Activated CD8-positive, alpha-beta T cell treated with anti-CD3 and anti-CD28 coated beads, Interleukin-2, amount 10 ng/mL, durations not matched to agents 7 days and 5 days (primary cell): ENCODE results near the gene ZIC5. TPM values are rescaled to one million over a fixed set of nuclear protein-coding genes. Genes with fewer than 3 reads are reported as not detected.
"Not testable (repeated sequence)": the region's sequence is repeated elsewhere in the genome, so short reads cannot be mapped to it uniquely, and the experiment has no call there.

Source experiments
- ATAC-seq: fragments of 150-1000 bp; cut with Tn5 transposase; one replicate; pipeline ENCODE4 v1.10.0; 2021; ENCODE audit warnings: moderate library complexity
- CTCF ChIA-PET: fragments of 350-600 bp; sonication (Branson Sonifier 250); formaldehyde crosslinking; loops from one replicate; lab custom pipeline; 2021; ENCODE audit warnings: antibody characterized with exemption; lab: Charles Lee
- POLR2A ChIA-PET: fragments of 350-600 bp; sonication (Branson Sonifier 250); formaldehyde crosslinking; loops from one replicate; lab custom pipeline; 2021; ENCODE audit warnings: antibody characterized with exemption; lab: Charles Lee
- DNase-seq: peaks from one replicate; pipeline ENCODE4 v3.0.0-alpha.2; 2020
- H3K27ac Mint-ChIP-seq: one replicate; pipeline ENCODE4 v1.8.0; 2021; ENCODE audit warnings: mild to moderate bottlenecking, mixed read lengths
- H3K27me3 Mint-ChIP-seq: one replicate; pipeline ENCODE4 v1.8.0; 2021; ENCODE audit warnings: low read depth, mixed read lengths
- H3K36me3 Mint-ChIP-seq: one replicate; pipeline ENCODE4 v1.8.0; 2021; ENCODE audit warnings: low read depth, mixed read lengths
- H3K4me1 Mint-ChIP-seq: one replicate; pipeline ENCODE4 v1.8.0; 2021; ENCODE audit warnings: low read depth, mixed read lengths
- H3K4me3 Mint-ChIP-seq: one replicate; pipeline ENCODE4 v1.8.0; 2021; ENCODE audit warnings: mild to moderate bottlenecking, mixed read lengths
- H3K9me3 Mint-ChIP-seq: one replicate; pipeline ENCODE4 v1.8.0; 2022; ENCODE audit warnings: mixed read lengths; ENCODE audit not compliant: insufficient read depth
- total RNA-seq, 2 experiments: library from RNA; stranded (reverse); gene quantifications; one replicate each; pipeline ENCODE4 v1.2.3, GENCODE V29; 2021

Gene ZIC5
- total RNA-seq, 2 experiments from 2014 or later: not detected

- H3K4me1 Mint-ChIP-seq: peaks cover 12% of the 10 kb centered on the region
- CTCF ChIA-PET: no interaction called here
Measured at GRCh38 chr13:99960663-99961311, 10.8 kb downstream of the ZIC5 start.

GRCh38 chr13:99959540-99960230, 11.9 kb downstream of the ZIC5 start:
- peaks cover 78% of the 10 kb centered on the region for H3K27me3 Mint-ChIP-seq

More at GRCh38 chr13:99960663-99961311, 10.8 kb downstream of the ZIC5 start:
- Mint-ChIP-seq H3K27ac (no peak overlapping the region), H3K9me3 (no peaks in the 10 kb centered on the region), H3K27me3 (peaks cover 74% of the 10 kb centered on the region), H3K36me3 (no peaks in the 10 kb centered on the region), H3K4me3 (no peak overlapping the region)
- ATAC-seq (no peak), DNase-seq (no peak)
- POLR2A ChIA-PET: no interaction called here

GRCh38 chr13:99959127-99959539, 12.4 kb downstream of the ZIC5 start:
- ChIA-PET CTCF (no interaction called here), POLR2A (no interaction called here)
- Mint-ChIP-seq H3K27ac (peak overlapping the region; percentile 20), H3K4me1 (peaks cover 12% of the 10 kb centered on the region), H3K36me3 (no peaks in the 10 kb centered on the region), H3K27me3 (peaks cover 79% of the 10 kb centered on the region), H3K4me3 (no peak overlapping the region), H3K9me3 (no peaks in the 10 kb centered on the region)
- DNase-seq: no peak
- ATAC-seq: no peak

More at GRCh38 chr13:99959540-99960230, 11.9 kb downstream of the ZIC5 start:
- peak; percentile 39 for ATAC-seq
- Mint-ChIP-seq H3K4me1 (peaks cover 12% of the 10 kb centered on the region), H3K27ac (no peak overlapping the region), H3K36me3 (no peaks in the 10 kb centered on the region), H3K4me3 (peak overlapping the region; percentile 48), H3K9me3 (no peaks in the 10 kb centered on the region)
- no peak for DNase-seq
- ChIA-PET CTCF (no interaction called here), POLR2A (no interaction called here)

- Mint-ChIP-seq H3K36me3 (no peaks in the 10 kb centered on the region), H3K9me3 (no peaks in the 10 kb centered on the region), H3K4me3 (no peak overlapping the region), H3K27ac (peak overlapping the region; percentile 20), H3K4me1 (peaks cover 12% of the 10 kb centered on the region), H3K27me3 (peaks cover 80% of the 10 kb centered on the region)
- no peak for ATAC-seq
- no peak for DNase-seq
- ChIA-PET CTCF (no interaction called here), POLR2A (no interaction called here)
Measured at GRCh38 chr13:99958406-99959126, 13.0 kb downstream of the ZIC5 start.

- CTCF ChIA-PET: interaction anchor here (0.9 kb wide), 1 partner anchor 279 kb away, joined by 3 read pairs; no protein-coding TSS in a partner anchor
Measured at GRCh38 chr13:99956473-99957349, 14.9 kb downstream of the ZIC5 start.

GRCh38 chr13:99955747-99956472, 15.7 kb downstream of the ZIC5 start:
- ATAC-seq (no peak), DNase-seq (no peak)
- CTCF ChIA-PET: interaction anchor here (0.9 to 2.1 kb wide), 2 partner anchors 280 to 299 kb away, joined by 3 to 5 read pairs; no protein-coding TSS in a partner anchor

More at GRCh38 chr13:99956473-99957349, 14.9 kb downstream of the ZIC5 start:
- POLR2A ChIA-PET: no interaction called here
- Mint-ChIP-seq H3K27me3 (peaks cover 81% of the 10 kb centered on the region), H3K9me3 (no peaks in the 10 kb centered on the region), H3K27ac (no peak overlapping the region), H3K4me1 (peaks cover 12% of the 10 kb centered on the region), H3K4me3 (no peak overlapping the region), H3K36me3 (no peaks in the 10 kb centered on the region)
- DNase-seq (no peak), ATAC-seq (no peak)

GRCh38 chr13:99955107-99955746, 16.3 kb downstream of the ZIC5 start:
- ChIA-PET POLR2A (no interaction called here), CTCF (interaction anchor here (2.1 kb wide), 1 partner anchor 299 kb away, joined by 5 read pairs; no protein-coding TSS in a partner anchor)
- no peak overlapping the region for H3K4me3 Mint-ChIP-seq
- no peaks in the 10 kb centered on the region for H3K9me3 Mint-ChIP-seq
- DNase-seq: no peak
- no peak for ATAC-seq
- H3K4me1 Mint-ChIP-seq: peaks cover 12% of the 10 kb centered on the region
- no peak overlapping the region for H3K27ac Mint-ChIP-seq
- no peaks in the 10 kb centered on the region for H3K36me3 Mint-ChIP-seq
- peaks cover 80% of the 10 kb centered on the region for H3K27me3 Mint-ChIP-seq

More at GRCh38 chr13:99955747-99956472, 15.7 kb downstream of the ZIC5 start:
- peaks cover 12% of the 10 kb centered on the region for H3K4me1 Mint-ChIP-seq
- H3K9me3 Mint-ChIP-seq: no peaks in the 10 kb centered on the region
- H3K27ac Mint-ChIP-seq: no peak overlapping the region
- no peaks in the 10 kb centered on the region for H3K36me3 Mint-ChIP-seq
- H3K4me3 Mint-ChIP-seq: no peak overlapping the region
- peaks cover 79% of the 10 kb centered on the region for H3K27me3 Mint-ChIP-seq
- POLR2A ChIA-PET: no interaction called here

- H3K4me1 Mint-ChIP-seq: peaks cover 4% of the 10 kb centered on the region
- H3K36me3 Mint-ChIP-seq: no peaks in the 10 kb centered on the region
- ChIA-PET POLR2A (no interaction called here), CTCF (no interaction called here)
- H3K27me3 Mint-ChIP-seq: peaks cover 79% of the 10 kb centered on the region
- no peak overlapping the region for H3K27ac Mint-ChIP-seq
- DNase-seq (no peak), ATAC-seq (no peak)
- H3K4me3 Mint-ChIP-seq: no peak overlapping the region
- H3K9me3 Mint-ChIP-seq: no peaks in the 10 kb centered on the region
Measured at GRCh38 chr13:99953138-99953755, 18.3 kb downstream of the ZIC5 start.

- POLR2A ChIA-PET, DNase-seq, H3K36me3 Mint-ChIP-seq, H3K4me3 Mint-ChIP-seq, CTCF ChIA-PET, H3K9me3 Mint-ChIP-seq, ATAC-seq, H3K4me1 Mint-ChIP-seq, H3K27ac Mint-ChIP-seq: not testable (repeated sequence)
- H3K27me3 Mint-ChIP-seq: peaks cover 72% of the 10 kb centered on the region
Measured at GRCh38 chr13:99951666-99952065, 19.9 kb downstream of the ZIC5 start.
